Adrenal gland (tissue), 19 donors: ENCODE measurements around the gene PHOSPHO1. TPM values are rescaled to one million over a fixed set of nuclear protein-coding genes. Genes with fewer than 3 reads are reported as not detected.
"Not testable (repeated sequence)": the region's sequence is repeated elsewhere in the genome, so short reads cannot be mapped to it uniquely, and the experiment has no call there.

Experiments
- DNase-seq, 7 donors: peaks; one replicate each; pipeline ENCODE4 v3.0.0-alpha.2; 2019 to 2020
- H3K27ac ChIP-seq, 5 donors: fragments of 200-600 bp; sonication (generic) in 4 of 5; 1 replicate in 3 of 5; 2 replicates in 2 of 5; pipeline versions ENCODE4 v1.5.1 to v1.8.0; 2016 to 2020; ENCODE audit warnings: mild to moderate bottlenecking in 1 of 5
- H3K27me3 ChIP-seq: fragments of 200-600 bp; 2 replicates; pipeline ENCODE4 v1.8.0; 2021
- H3K36me3 ChIP-seq, 2 donors: fragments of 200-600 bp; replicated peaks in 1 of 2; 1 replicate in 1 of 2; 2 replicates in 1 of 2; pipeline versions ENCODE4 v1.5.1 to v1.8.0; 2018 to 2022
- H3K4me1 ChIP-seq, 2 donors: fragments of 200-600 bp; replicated peaks in 1 of 2; 1 replicate in 1 of 2; 2 replicates in 1 of 2; pipeline versions ENCODE4 v1.5.1 to v1.8.0; 2018 to 2021
- H3K4me3 ChIP-seq, 4 donors: fragments of 200-600 bp; sonication (generic) in 3 of 4; one replicate each; pipeline ENCODE4 v1.5.1; 2016 to 2018
- H3K9me3 ChIP-seq, 3 donors: fragments of 200-600 bp; sonication (generic) in 1 of 3; replicated peaks in 1 of 3; 1 replicate in 2 of 3; 2 replicates in 1 of 3; pipeline versions ENCODE4 v1.5.1 to v1.8.0; 2016 to 2021
- CTCF ChIP-seq, 6 experiments: fragments of 450-650 bp in 4 of 6; fragments of 200-600 bp in 2 of 6; sonication (generic) in 1 of 6; IDR thresholded peaks; 1 replicate in 5 of 6; 2 replicates in 1 of 6; pipeline versions ENCODE4 v1.5.1 to v1.8.0; 2016 to 2021; ENCODE audit warnings: antibody characterized with exemption in 6 of 6, mild to moderate bottlenecking in 2 of 6, moderate library complexity in 1 of 6
- POLR2A ChIP-seq, 2 donors: fragments of 450-650 bp; IDR thresholded peaks; one replicate each; pipeline ENCODE4 v1.6.1; 2017; ENCODE audit warnings: antibody characterized with exemption in 2 of 2, mild to moderate bottlenecking in 2 of 2, moderate library complexity in 1 of 2
- WGBS, 4 donors: extraction: QIAGEN DNeasy Blood & Tissue Kit in 2 of 4; methylation state at CpG; one replicate each; pipeline versions ENCODE4 v1.1.5 to v1.1.7; 2013 to 2017; 5-methylcytosine and 5-hydroxymethylcytosine counted together
- intact Hi-C, 2 donors: fragments of 100-400 bp; cut with DNase I; formaldehyde crosslinking; loops; one replicate each; pipeline versions ENCODE4 v1.14.1 to v1.15.0; 2022 to 2023
- long read RNA-seq, 10 donors: library from polyadenylated mRNA in 3 of 10; unstranded in 2 of 10; stranded (forward) in 1 of 10; transcript quantifications; one replicate each; pipeline ENCODE4 v2.0.0 and lab custom pipeline, GENCODE V29; 2021 to 2026
- polyA plus RNA-seq, 3 donors: library from polyadenylated mRNA; stranded (reverse); fragments of 200-250 nt in 2 of 3; fragments of 350-450 nt in 1 of 3; fragmentation: Illumina TruSeq in 1 of 3; extraction: RNeasy Lipid Tissue Mini Kit (QIAGEN cat#74804) in 1 of 3; gene quantifications; one replicate each; pipeline ENCODE4 v1.2.3, GENCODE V29; 2013 to 2014
- total RNA-seq, 9 donors: library from RNA; depleted of rRNA in 4 of 9; stranded (reverse); fragments of >200 nt in 4 of 9; fragments of 120-200 nt in 1 of 9; fragmentation: NEBNext Ultra II Directional in 1 of 9; extraction: Animal tissue kit (Norgen Biotek cat#: 25700) in 1 of 9; gene quantifications; one replicate each; pipeline versions ENCODE4 v1.1.0 to v1.2.4, GENCODE V29; 2013 to 2023
- donor health status: healthy with polysubstance abuse.
- donor health status: Bipolar disorder and iron deficiency.
- donor health status: DM: yes; HTN: yes; CAD: no.
- donor health status: DM: no; HTN: no; CAD: no.
- donor health status: DM: no; HTN: no; CAD: no.
- donor health status: DM: yes; HTN: yes; CAD: no.

PHOSPHO1 gene
- total RNA-seq (1 to 10 TPM in 1 of 9 donors, under 1 TPM in 4, not detected in 4; 0.25 to 5.5 (median 0.65) TPM), polyA plus RNA-seq (under 1 TPM in 2 of 3 donors, not detected in 1; 0.56 to 0.61 TPM)
- long read RNA-seq, donor 1, partial matches to known transcripts: 0 of 1 reads
- long read RNA-seq, donor 1, other reads (novel, unspliced or antisense): 0 of 1 reads
- long read RNA-seq, donor 2: 0 reads
- long read RNA-seq, donor 3: 0 reads
- long read RNA-seq, donor 4: 0 reads
- long read RNA-seq, donor 5: 0 reads
- long read RNA-seq, donor 6: 0 reads
- long read RNA-seq, donor 7: 0 reads
- long read RNA-seq, donor 8: 0 reads
- long read RNA-seq, donor 9: 0 reads
- long read RNA-seq, donor 10, partial matches to known transcripts: 0 of 2 reads
- long read RNA-seq, donor 10, other reads (novel, unspliced or antisense): 0 of 2 reads

DNA sequence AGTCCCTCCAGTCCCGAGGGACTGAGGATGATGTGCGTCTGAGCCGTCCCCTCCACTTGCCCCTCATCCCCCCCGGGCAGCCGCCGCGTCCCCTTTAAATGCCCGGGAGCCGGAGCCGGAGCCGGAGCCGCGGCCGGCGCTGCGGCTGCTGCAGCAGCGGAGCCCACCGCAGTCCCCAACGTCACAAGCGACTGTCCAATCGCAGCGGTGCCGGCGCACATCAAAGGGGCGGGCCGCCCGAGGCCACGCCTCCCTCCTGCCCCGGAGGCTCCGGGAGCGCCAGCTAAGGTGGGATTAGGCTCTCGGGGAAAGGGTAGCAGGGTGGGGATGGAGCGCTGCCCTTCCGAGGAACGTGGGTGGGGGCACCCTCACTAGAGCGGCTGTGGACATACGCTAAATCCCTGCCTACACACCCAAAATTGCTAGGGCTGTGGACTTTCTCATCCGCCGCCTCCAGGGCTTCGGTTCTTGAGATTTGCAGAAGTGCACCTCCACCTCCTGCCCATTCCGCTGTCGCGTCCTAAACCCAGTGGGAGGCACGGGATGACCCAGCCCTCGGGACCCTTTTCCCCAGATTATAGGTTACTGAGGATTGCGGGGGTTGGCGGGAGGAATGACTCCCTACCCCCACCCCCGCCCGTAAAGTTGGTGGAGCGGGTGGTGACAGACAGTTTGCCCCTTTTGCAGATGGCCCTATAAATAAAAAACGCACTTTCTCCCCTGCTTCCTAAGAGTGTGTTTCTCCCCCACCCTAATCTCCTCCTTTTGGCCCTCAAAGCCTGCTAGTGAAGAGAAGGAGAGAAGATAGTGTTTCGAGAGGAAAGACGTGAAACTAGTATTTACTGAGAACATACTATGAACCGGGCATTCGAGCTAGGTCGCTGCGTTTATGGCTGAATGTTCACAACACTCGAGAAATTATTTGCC lies at the start of gene PHOSPHO1:
Gene PHOSPHO1, minus strand, starts transcription at position 152 of the 927 bp plus-strand sequence. CDS start 4,096 bp downstream, outside the sequence.
- H3K4me1 ChIP-seq: peaks cover 8 to 10% of the 10 kb centered on the region in 2 donors
- intact Hi-C loops: no loop called here
- H3K27me3 ChIP-seq: no peaks in the 10 kb centered on the region
- peak within 1 kb of the TSS in 2 of 4 donors; percentile 27 to 61 for H3K4me3 ChIP-seq
- DNase-seq: peak; percentile 81 to 89 (median 86)
- TF ChIP-seq POLR2A (IDR thresholded peaks at IDR 0.05): no peak
- TF ChIP-seq CTCF (IDR thresholded peaks at IDR 0.05): no peak
- 3 to 15% (median 4%) methylated on average over 8 to 58 of the region's 58 CpGs for WGBS, 4 donors
- H3K9me3 ChIP-seq: no peaks in the 10 kb centered on the region
- H3K36me3 ChIP-seq: no peaks in the 10 kb centered on the region
- H3K27ac ChIP-seq: no peak within 1 kb of the TSS

GRCh38 chr17:49280061-49280460 lies 49.5 kb upstream of the PHOSPHO1 start:
- 72 to 89% (median 88%) methylated on average over 4 to 5 of the region's 5 CpGs for WGBS, 4 donors
- no peaks in the 10 kb centered on the region for H3K27me3 ChIP-seq
- H3K9me3 ChIP-seq: no peaks in the 10 kb centered on the region
- intact Hi-C loops: no loop called here
- no peaks in the 10 kb centered on the region for H3K36me3 ChIP-seq
- peak in 1 of 7 donors; percentile 20 for DNase-seq
- H3K27ac ChIP-seq: no peak overlapping the region
- H3K4me1 ChIP-seq: no peaks in the 10 kb centered on the region
- no peak overlapping the region for H3K4me3 ChIP-seq
- TF ChIP-seq CTCF (IDR thresholded peaks at IDR 0.05) (no peak), POLR2A (IDR thresholded peaks at IDR 0.05) (no peak)

- H3K27me3 ChIP-seq, H3K36me3 ChIP-seq, H3K27ac ChIP-seq, H3K4me3 ChIP-seq, H3K4me1 ChIP-seq, H3K9me3 ChIP-seq, intact Hi-C loops: not testable (repeated sequence)
- DNase-seq: peak in 1 of 7 donors; percentile 14
- 90 to 93% (median 92%) methylated on average over 11 of the region's 11 CpGs for WGBS, 4 donors
Observed at GRCh38 chr17:49279263-49280015, 48.9 kb upstream of the PHOSPHO1 start.

- Histone ChIP-seq H3K9me3 (no peaks in the 10 kb centered on the region), H3K27me3 (no peaks in the 10 kb centered on the region), H3K27ac (no peak overlapping the region), H3K4me1 (no peaks in the 10 kb centered on the region), H3K36me3 (no peaks in the 10 kb centered on the region), H3K4me3 (no peak overlapping the region)
- 43 to 73% (median 53%) methylated on average over 3 of the region's 3 CpGs for WGBS, 4 donors
- TF ChIP-seq CTCF (IDR thresholded peaks at IDR 0.05) (no peak), POLR2A (IDR thresholded peaks at IDR 0.05) (no peak)
- DNase-seq: no peak
- intact Hi-C loops: no loop called here
Observed at GRCh38 chr17:49278076-49278475, 47.5 kb upstream of the PHOSPHO1 start.
